ENCODE measurements around the gene RPSA.

RPSA gene

GRCh38 chr3:39390181-39390580 lies 16.3 kb upstream of the RPSA start:
- Histone ChIP-seq H3K4me3 (ENCODE audit: low read length in 2 of 2) (no peak overlapping the region), H3K27ac (ENCODE audit: low read length) (no peak overlapping the region), H3K4me1 (ENCODE audit: control insufficient read depth, insufficient read depth, low read length) (peaks cover 5% of the 10 kb centered on the region), H3K36me3 (ENCODE audit: control insufficient read depth in 2 of 2, insufficient read depth in 2 of 2, low read length in 2 of 2) (peaks cover 35 to 41% of the 10 kb centered on the region in 2 donors), H3K9ac (ENCODE audit: low read length in 2 of 2) (no peak overlapping the region), H3K9me3 (ENCODE audit: control insufficient read depth in 2 of 2, low read length in 2 of 2) (no peaks in the 10 kb centered on the region), H3K27me3 (ENCODE audit: control insufficient read depth in 1 of 2, insufficient read depth in 2 of 2, low read length in 2 of 2) (no peaks in the 10 kb centered on the region)

- Histone ChIP-seq H3K36me3 (ENCODE audit: control insufficient read depth in 2 of 2, insufficient read depth in 2 of 2, low read length in 2 of 2) (peaks cover 40 to 47% of the 10 kb centered on the region in 2 donors), H3K27me3 (ENCODE audit: control insufficient read depth in 1 of 2, insufficient read depth in 2 of 2, low read length in 2 of 2) (no peaks in the 10 kb centered on the region)
Observed at GRCh38 chr3:39396690-39397089, 9.8 kb upstream of the RPSA start.

GRCh38 chr3:39398700-39399099 lies 7.8 kb upstream of the RPSA start:
- Histone ChIP-seq H3K27ac (ENCODE audit: low read length) (no peak overlapping the region), H3K4me1 (ENCODE audit: control insufficient read depth, insufficient read depth, low read length) (no peaks in the 10 kb centered on the region), H3K9me3 (ENCODE audit: control insufficient read depth in 2 of 2, low read length in 2 of 2) (no peaks in the 10 kb centered on the region), H3K27me3 (ENCODE audit: control insufficient read depth in 1 of 2, insufficient read depth in 2 of 2, low read length in 2 of 2) (no peaks in the 10 kb centered on the region), H3K4me3 (ENCODE audit: low read length in 2 of 2) (no peak overlapping the region), H3K9ac (ENCODE audit: low read length in 2 of 2) (no peak overlapping the region), H3K36me3 (ENCODE audit: control insufficient read depth in 2 of 2, insufficient read depth in 2 of 2, low read length in 2 of 2) (peaks cover 25 to 32% of the 10 kb centered on the region in 2 donors)

More at GRCh38 chr3:39396690-39397089, 9.8 kb upstream of the RPSA start:
- Histone ChIP-seq H3K4me1 (ENCODE audit: control insufficient read depth, insufficient read depth, low read length) (no peaks in the 10 kb centered on the region), H3K9ac (ENCODE audit: low read length in 2 of 2) (no peak overlapping the region), H3K27ac (ENCODE audit: low read length) (no peak overlapping the region), H3K9me3 (ENCODE audit: control insufficient read depth in 2 of 2, low read length in 2 of 2) (no peaks in the 10 kb centered on the region), H3K4me3 (ENCODE audit: low read length in 2 of 2) (no peak overlapping the region)

GRCh38 chr3:39401983-39402382 lies 4.5 kb upstream of the RPSA start:
- Histone ChIP-seq H3K9ac (ENCODE audit: low read length in 2 of 2) (no peak overlapping the region), H3K9me3 (ENCODE audit: control insufficient read depth in 2 of 2, low read length in 2 of 2) (no peaks in the 10 kb centered on the region), H3K36me3 (ENCODE audit: control insufficient read depth in 2 of 2, insufficient read depth in 2 of 2, low read length in 2 of 2) (peaks cover 6 to 12% of the 10 kb centered on the region in 2 donors), H3K4me3 (ENCODE audit: low read length in 2 of 2) (no peak overlapping the region), H3K27ac (ENCODE audit: low read length) (no peak overlapping the region), H3K27me3 (ENCODE audit: control insufficient read depth in 1 of 2, insufficient read depth in 2 of 2, low read length in 2 of 2) (no peaks in the 10 kb centered on the region), H3K4me1 (ENCODE audit: control insufficient read depth, insufficient read depth, low read length) (no peaks in the 10 kb centered on the region)

GRCh38 chr3:39404943-39405686 lies 1.4 kb upstream of the RPSA start:
- H3K27me3 ChIP-seq (ENCODE audit: control insufficient read depth in 1 of 2, insufficient read depth in 2 of 2, low read length in 2 of 2), result no peaks in the 10 kb centered on the region
- no peak overlapping the region for H3K4me3 ChIP-seq (ENCODE audit: low read length in 2 of 2)
- H3K4me1 ChIP-seq (ENCODE audit: control insufficient read depth, insufficient read depth, low read length), result peaks cover 8% of the 10 kb centered on the region
- no peak overlapping the region for H3K27ac ChIP-seq (ENCODE audit: low read length)
- no peak overlapping the region for H3K9ac ChIP-seq (ENCODE audit: low read length in 2 of 2)
- H3K36me3 ChIP-seq (ENCODE audit: control insufficient read depth in 2 of 2, insufficient read depth in 2 of 2, low read length in 2 of 2), result peaks cover 7 to 11% of the 10 kb centered on the region in 2 donors
- no peaks in the 10 kb centered on the region for H3K9me3 ChIP-seq (ENCODE audit: control insufficient read depth in 2 of 2, low read length in 2 of 2)

- H3K27me3 ChIP-seq (ENCODE audit: control insufficient read depth in 1 of 2, insufficient read depth in 2 of 2, low read length in 2 of 2), result no peaks in the 10 kb centered on the region
- H3K36me3 ChIP-seq (ENCODE audit: control insufficient read depth in 2 of 2, insufficient read depth in 2 of 2, low read length in 2 of 2), result peaks cover 7 to 18% of the 10 kb centered on the region in 2 donors
- H3K9ac ChIP-seq (ENCODE audit: low read length in 2 of 2), result peak overlapping the region; percentile 65 to 81
- H3K27ac ChIP-seq (ENCODE audit: low read length), result peak overlapping the region; percentile 69
- H3K4me3 ChIP-seq (ENCODE audit: low read length in 2 of 2), result peak overlapping the region; percentile 57 to 95
- no peaks in the 10 kb centered on the region for H3K9me3 ChIP-seq (ENCODE audit: control insufficient read depth in 2 of 2, low read length in 2 of 2)
- H3K4me1 ChIP-seq (ENCODE audit: control insufficient read depth, insufficient read depth, low read length), result peaks cover 8% of the 10 kb centered on the region
Observed at GRCh38 chr3:39405687-39406367, 693 bp upstream of the RPSA start.

- peak overlapping the region; percentile 57 to 95 for H3K4me3 ChIP-seq (ENCODE audit: low read length in 2 of 2)
- no peaks in the 10 kb centered on the region for H3K9me3 ChIP-seq (ENCODE audit: control insufficient read depth in 2 of 2, low read length in 2 of 2)
- H3K27ac ChIP-seq (ENCODE audit: low read length), result no peak overlapping the region
- H3K9ac ChIP-seq (ENCODE audit: low read length in 2 of 2), result peak overlapping the region; percentile 65 to 81
- peaks cover 19 to 31% of the 10 kb centered on the region in 2 donors for H3K36me3 ChIP-seq (ENCODE audit: control insufficient read depth in 2 of 2, insufficient read depth in 2 of 2, low read length in 2 of 2)
- H3K4me1 ChIP-seq (ENCODE audit: control insufficient read depth, insufficient read depth, low read length), result peaks cover 8% of the 10 kb centered on the region
- no peaks in the 10 kb centered on the region for H3K27me3 ChIP-seq (ENCODE audit: control insufficient read depth in 1 of 2, insufficient read depth in 2 of 2, low read length in 2 of 2)
Observed at GRCh38 chr3:39407259-39407629, 724 bp downstream of the RPSA start.

GRCh38 chr3:39407773-39408492 lies 1.4 kb downstream of the RPSA start:
- H3K9me3 ChIP-seq (ENCODE audit: control insufficient read depth in 2 of 2, low read length in 2 of 2), result no peaks in the 10 kb centered on the region
- no peaks in the 10 kb centered on the region for H3K27me3 ChIP-seq (ENCODE audit: control insufficient read depth in 1 of 2, insufficient read depth in 2 of 2, low read length in 2 of 2)
- peaks cover 24 to 38% of the 10 kb centered on the region in 2 donors for H3K36me3 ChIP-seq (ENCODE audit: control insufficient read depth in 2 of 2, insufficient read depth in 2 of 2, low read length in 2 of 2)
- H3K4me1 ChIP-seq (ENCODE audit: control insufficient read depth, insufficient read depth, low read length), result peaks cover 8% of the 10 kb centered on the region
- H3K4me3 ChIP-seq (ENCODE audit: low read length in 2 of 2), result peak overlapping the region in 1 of 2 donors; percentile 57
- H3K9ac ChIP-seq (ENCODE audit: low read length in 2 of 2), result peak overlapping the region; percentile 65 to 81
- H3K27ac ChIP-seq (ENCODE audit: low read length), result no peak overlapping the region

GRCh38 chr3:39408493-39409372 lies 2.2 kb downstream of the RPSA start:
- no peak overlapping the region for H3K4me3 ChIP-seq (ENCODE audit: low read length in 2 of 2)
- peaks cover 8% of the 10 kb centered on the region for H3K4me1 ChIP-seq (ENCODE audit: control insufficient read depth, insufficient read depth, low read length)
- no peaks in the 10 kb centered on the region for H3K9me3 ChIP-seq (ENCODE audit: control insufficient read depth in 2 of 2, low read length in 2 of 2)
- H3K36me3 ChIP-seq (ENCODE audit: control insufficient read depth in 2 of 2, insufficient read depth in 2 of 2, low read length in 2 of 2), result peaks cover 32 to 44% of the 10 kb centered on the region in 2 donors
- no peaks in the 10 kb centered on the region for H3K27me3 ChIP-seq (ENCODE audit: control insufficient read depth in 1 of 2, insufficient read depth in 2 of 2, low read length in 2 of 2)
- no peak overlapping the region for H3K27ac ChIP-seq (ENCODE audit: low read length)
- no peak overlapping the region for H3K9ac ChIP-seq (ENCODE audit: low read length in 2 of 2)

- Histone ChIP-seq H3K4me3 (ENCODE audit: low read length in 2 of 2) (no peak overlapping the region), H3K9ac (ENCODE audit: low read length in 2 of 2) (no peak overlapping the region), H3K27ac (ENCODE audit: low read length) (no peak overlapping the region), H3K36me3 (ENCODE audit: control insufficient read depth in 2 of 2, insufficient read depth in 2 of 2, low read length in 2 of 2) (peaks cover 39 to 46% of the 10 kb centered on the region in 2 donors), H3K9me3 (ENCODE audit: control insufficient read depth in 2 of 2, low read length in 2 of 2) (no peaks in the 10 kb centered on the region), H3K4me1 (ENCODE audit: control insufficient read depth, insufficient read depth, low read length) (peaks cover 8% of the 10 kb centered on the region), H3K27me3 (ENCODE audit: control insufficient read depth in 1 of 2, insufficient read depth in 2 of 2, low read length in 2 of 2) (no peaks in the 10 kb centered on the region)
Observed at GRCh38 chr3:39409514-39410136, 3.1 kb downstream of the RPSA start.
